ENCODE results near the gene RCOR3.

DNA sequence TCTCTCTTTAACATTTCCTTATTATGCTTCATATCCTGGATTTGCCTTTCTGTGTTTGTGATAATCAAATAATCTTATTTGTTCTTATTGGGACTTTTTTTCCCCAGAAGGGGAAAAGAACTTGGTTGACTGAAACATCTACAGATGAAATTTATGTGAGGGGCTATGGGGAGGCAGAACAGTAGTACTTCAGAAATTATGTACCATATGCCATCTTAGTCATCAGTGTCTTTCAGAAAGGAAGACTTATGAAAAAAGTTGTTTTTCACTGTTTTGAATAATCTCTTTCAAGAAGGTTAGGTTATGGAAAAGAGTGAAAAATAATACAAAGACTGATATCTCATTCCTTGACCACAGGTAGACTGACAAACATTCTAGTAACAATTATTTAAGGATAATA is 37.2 kb downstream of the RCOR3 start:
- TF ChIP-seq ZNF8 (CRISPR knock-in tag; IDR thresholded peaks at IDR 0.05), result no peak
- TF ChIP-seq ISL1 (CRISPR knock-in tag; IDR thresholded peaks at IDR 0.05), result no peak
- no peak for TF ChIP-seq ZC3H10 (CRISPR knock-in tag; IDR thresholded peaks at IDR 0.05)

All from SK-N-SH treated with all-trans-retinoic acid at 6 μM for 48 hours (cell line).